HepG2 (cell line): ENCODE data around the gene PHF13. TPM values are rescaled to one million over a fixed set of nuclear protein-coding genes. Genes with fewer than 3 reads are reported as not detected.

ENCODE experiments used
- DNMT1 ChIP-seq: sonication (generic); formaldehyde crosslinking; IDR thresholded peaks from 2 replicates; pipeline ENCODE4 v1.5.1; 2020; ENCODE audit warnings: mild to moderate bottlenecking, missing genetic modification reagents
- EHMT2 ChIP-seq: fragments of 200-600 bp; sonication (generic); IDR thresholded peaks from 2 replicates; pipeline ENCODE4 v1.7.0; 2017; ENCODE audit warnings: antibody characterized with exemption, low read depth, low read length, borderline replicate concordance
- ESRRA ChIP-seq: sonication (generic); formaldehyde crosslinking; IDR thresholded peaks from 2 replicates; pipeline ENCODE4 v1.5.1; 2020; ENCODE audit warnings: mild to moderate bottlenecking, low read depth, missing genetic modification reagents
- FOSL2 ChIP-seq: sonication (generic); formaldehyde crosslinking; IDR thresholded peaks from 2 replicates; pipeline ENCODE4 v1.4.0; 2020; ENCODE audit warnings: missing genetic modification reagents
- FOXK1 ChIP-seq: sonication (generic); formaldehyde crosslinking; IDR thresholded peaks from 2 replicates; pipeline ENCODE4 v1.4.0; 2020; ENCODE audit warnings: low read depth, missing genetic modification reagents, borderline replicate concordance
- HDAC6 ChIP-seq: fragments of 200-600 bp; sonication (generic); IDR thresholded peaks from 2 replicates; pipeline ENCODE4 v1.7.0; 2017; ENCODE audit warnings: mild to moderate bottlenecking, antibody characterized with exemption, low read length, low read depth
- HNRNPK ChIP-seq: fragments of 200-400 bp; formaldehyde crosslinking; IDR thresholded peaks from 2 replicates; pipeline ENCODE4 v1.6.1; 2018; ENCODE audit warnings: low read length, low read depth, moderate library complexity, mild to moderate bottlenecking; ENCODE audit not compliant: poor library complexity, severe bottlenecking
- KLF16 ChIP-seq, 2 experiments: sonication (generic) in 1 of 2; formaldehyde crosslinking in 1 of 2; IDR thresholded peaks; 2 replicates each; pipeline versions ENCODE4 v1.6.1 to v1.8.0; 2016 to 2023; ENCODE audit warnings: missing genetic modification reagents in 2 of 2, missing compliant biosample characterization in 1 of 2
- MEF2D ChIP-seq: sonication (generic); formaldehyde crosslinking; IDR thresholded peaks from 2 replicates; pipeline ENCODE4 v1.5.1; 2020; ENCODE audit warnings: mild to moderate bottlenecking, missing genetic modification reagents
- MEIS2 ChIP-seq: sonication (generic); formaldehyde crosslinking; IDR thresholded peaks from 2 replicates; pipeline ENCODE4 v1.9.0; 2021; ENCODE audit warnings: mild to moderate bottlenecking, missing genetic modification reagents
- NCOA5 ChIP-seq: sonication (generic); formaldehyde crosslinking; IDR thresholded peaks from 2 replicates; pipeline ENCODE4 v1.4.0; 2020; ENCODE audit warnings: missing genetic modification reagents
- NFATC3 ChIP-seq: sonication (generic); formaldehyde crosslinking; IDR thresholded peaks from 2 replicates; pipeline ENCODE4 v1.5.1; 2020; ENCODE audit warnings: mild to moderate bottlenecking, missing genetic modification reagents
- NR1H2 ChIP-seq: sonication (generic); formaldehyde crosslinking; IDR thresholded peaks from 2 replicates; pipeline ENCODE4 v1.8.1; 2022; ENCODE audit warnings: low read depth, missing genetic modification reagents, borderline replicate concordance
- PHB2 ChIP-seq: fragments of 450-650 bp; IDR thresholded peaks from 2 replicates; pipeline ENCODE4 v1.6.1; 2018; ENCODE audit not compliant: partially characterized antibody
- POLR2AphosphoS2 ChIP-seq: IDR thresholded peaks from 2 replicates; pipeline ENCODE4 v1.6.1; 2011; ENCODE audit warnings: low read depth, low read length, improper control_type of control experiment
- PPARG ChIP-seq: conservative IDR thresholded peaks from 2 replicates; pipeline ENCODE4 v1.6.1; 2016; ENCODE audit warnings: missing biosample characterization, missing genetic modification reagents
- REL ChIP-seq: sonication (generic); formaldehyde crosslinking; conservative IDR thresholded peaks from 2 replicates; pipeline ENCODE4 v1.8.0; 2022; ENCODE audit warnings: mild to moderate bottlenecking, missing genetic modification reagents, moderate library complexity
- STAG1 ChIP-seq: sonication (generic); formaldehyde crosslinking; IDR thresholded peaks from 2 replicates; pipeline ENCODE4 v1.4.0; 2020; ENCODE audit warnings: missing genetic modification reagents
- TOE1 ChIP-seq: sonication (generic); formaldehyde crosslinking; IDR thresholded peaks from 2 replicates; pipeline ENCODE4 v1.4.0; 2020; ENCODE audit warnings: mild to moderate bottlenecking, missing genetic modification reagents
- ZBTB20 ChIP-seq: sonication (generic); formaldehyde crosslinking; IDR thresholded peaks from 2 replicates; pipeline ENCODE4 v1.8.1; 2023; ENCODE audit warnings: missing genetic modification reagents, low read depth, mild to moderate bottlenecking, borderline replicate concordance
- ZFP36 ChIP-seq: fragments of 150-350 bp; IDR thresholded peaks from 2 replicates; pipeline ENCODE4 v1.6.1; 2018; ENCODE audit warnings: borderline replicate concordance, low read length, low read depth; ENCODE audit not compliant: partially characterized antibody
- ZNF354B ChIP-seq: sonication (generic); formaldehyde crosslinking; IDR thresholded peaks from 2 replicates; pipeline ENCODE4 v1.8.0; 2022; ENCODE audit warnings: mild to moderate bottlenecking, missing genetic modification reagents
- ZNF431 ChIP-seq: sonication (generic); formaldehyde crosslinking; IDR thresholded peaks from 2 replicates; pipeline ENCODE4 v1.9.0; 2022; ENCODE audit warnings: missing genetic modification reagents, low read depth, mild to moderate bottlenecking, borderline replicate concordance
- ZNF589 ChIP-seq: sonication (generic); formaldehyde crosslinking; conservative IDR thresholded peaks from 2 replicates; pipeline ENCODE4 v1.8.0; 2022; ENCODE audit warnings: mild to moderate bottlenecking, moderate library complexity, missing genetic modification reagents
- ZNF792 ChIP-seq: IDR thresholded peaks from 2 replicates; pipeline ENCODE4 v1.6.1; 2016
- polyA plus RNA-seq, 8 experiments: library from polyadenylated mRNA; depleted of rRNA in 3 of 8; stranded (reverse) in 7 of 8; unstranded in 1 of 8; fragments of >200 nt; fragmentation: Illumina TruSeq in 4 of 8; extraction: Trizol in 4 of 8; gene quantifications; 2 replicates each; pipeline versions ENCODE4 v1.2.1 to v1.2.3, GENCODE V29; 2011 to 2016; ENCODE audit warnings: low read depth in 4 of 8, missing spikeins in 1 of 8, mixed read lengths in 1 of 8; ENCODE audit not compliant: insufficient read depth in 1 of 8
- total RNA-seq, 5 experiments: library from RNA; depleted of rRNA; stranded (reverse); fragments of >200 nt; fragmentation: Illumina TruSeq; extraction: Trizol; gene quantifications; 2 replicates each; pipeline ENCODE4 v1.2.3, GENCODE V29; 2016; ENCODE audit warnings: low read depth in 1 of 5
- TF ChIP-seq, protein P1 (sequence below): sonication (generic); formaldehyde crosslinking; conservative IDR thresholded peaks from 2 replicates; pipeline ENCODE4 v1.8.1; 2023; ENCODE audit warnings: missing genetic modification reagents
- TF ChIP-seq, protein P2 (sequence below): fragments of 450-650 bp; IDR thresholded peaks from 2 replicates; pipeline ENCODE4 v1.6.1; 2016

PHF13 gene
- total and polyA plus RNA-seq, 2 of the 13 experiments (the other 11 are each of a cell fraction or from before 2014, with no cell fraction given), result 4.7 to 7.4 TPM

DNA sequence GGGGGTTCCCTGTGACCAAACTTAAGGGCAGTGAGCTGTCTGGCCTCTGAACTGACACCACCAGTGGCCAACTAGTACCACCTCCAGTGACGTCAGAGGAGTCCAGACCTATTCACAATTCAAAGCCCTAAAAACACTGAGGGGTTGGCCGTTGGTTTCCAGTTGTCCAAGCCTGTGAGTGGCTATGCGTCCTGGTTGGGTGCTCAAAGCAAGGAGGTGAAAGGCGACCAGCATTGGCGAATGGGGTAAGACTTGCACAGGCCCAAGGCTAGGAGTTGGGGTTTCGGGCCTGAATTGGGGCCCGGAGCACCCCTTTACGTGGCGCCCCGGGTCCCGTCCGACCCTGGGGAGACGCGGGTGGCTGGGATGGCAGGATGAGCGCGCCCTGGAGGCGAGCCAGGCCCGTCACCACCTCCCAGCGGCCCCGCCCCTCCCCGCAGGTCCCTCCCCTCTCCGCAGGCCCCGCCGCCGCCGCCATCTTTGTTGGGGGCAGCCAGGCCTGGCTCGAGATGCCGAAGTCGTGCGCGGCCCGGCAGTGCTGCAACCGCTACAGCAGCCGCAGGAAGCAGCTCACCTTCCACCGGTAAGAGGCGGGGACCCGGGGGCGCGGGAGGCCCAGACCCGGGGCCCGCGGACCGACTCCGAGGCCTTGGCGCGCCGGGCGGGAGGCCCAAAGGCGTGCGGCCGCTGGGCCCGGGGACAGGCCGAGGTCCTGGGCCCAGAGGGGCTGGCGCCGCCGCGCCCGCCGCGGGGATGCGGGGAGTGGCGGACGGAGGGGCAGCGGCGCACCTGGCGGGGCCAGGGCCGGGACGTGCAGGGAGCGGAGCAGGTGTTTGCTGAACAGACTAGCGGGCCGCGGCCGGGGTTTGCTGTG is 11.4 kb downstream of the PHF13 start, which contains the start of gene THAP3 (continued):
- TF ChIP-seq MEIS2 (CRISPR knock-in tag), result 0 out of 2 replicates have a peak, but pooled peaks have one; percentile 53
- 0 out of 2 replicates have a peak, but pooled peaks have one; percentile 21 for TF ChIP-seq STAG1 (CRISPR knock-in tag)
- 0 out of 2 replicates have a peak, but pooled peaks have one; percentile 53 for TF ChIP-seq REL (CRISPR knock-in tag)
- TF ChIP-seq ZNF431 (CRISPR knock-in tag), result no peak
- TF ChIP-seq ZNF792 (CRISPR knock-in tag), result no peak
- TF ChIP-seq HDAC6, result no peak
- no peak for TF ChIP-seq ZBTB20 (CRISPR knock-in tag)
- TF ChIP-seq PPARG (CRISPR knock-in tag), result no peak
- no peak for TF ChIP-seq DNMT1 (CRISPR knock-in tag)
- no peak for TF ChIP-seq EHMT2
- no peak for TF ChIP-seq TOE1 (CRISPR knock-in tag)
- TF ChIP-seq HNRNPK, result no peak
- TF ChIP-seq NR1H2 (CRISPR knock-in tag), result no peak
- 0 out of 4 replicates have a peak, but pooled peaks of 1 of the 2 experiments have one; percentile 33 for TF ChIP-seq KLF16 (CRISPR knock-in tag; IDR thresholded peaks at IDR 0.05)
- TF ChIP-seq ZFP36, result no peak
- TF ChIP-seq NCOA5, result no peak
- TF ChIP-seq, protein P1, sequence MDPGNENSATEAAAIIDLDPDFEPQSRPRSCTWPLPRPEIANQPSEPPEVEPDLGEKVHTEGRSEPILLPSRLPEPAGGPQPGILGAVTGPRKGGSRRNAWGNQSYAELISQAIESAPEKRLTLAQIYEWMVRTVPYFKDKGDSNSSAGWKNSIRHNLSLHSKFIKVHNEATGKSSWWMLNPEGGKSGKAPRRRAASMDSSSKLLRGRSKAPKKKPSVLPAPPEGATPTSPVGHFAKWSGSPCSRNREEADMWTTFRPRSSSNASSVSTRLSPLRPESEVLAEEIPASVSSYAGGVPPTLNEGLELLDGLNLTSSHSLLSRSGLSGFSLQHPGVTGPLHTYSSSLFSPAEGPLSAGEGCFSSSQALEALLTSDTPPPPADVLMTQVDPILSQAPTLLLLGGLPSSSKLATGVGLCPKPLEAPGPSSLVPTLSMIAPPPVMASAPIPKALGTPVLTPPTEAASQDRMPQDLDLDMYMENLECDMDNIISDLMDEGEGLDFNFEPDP, result no peak
- no peak for TF ChIP-seq MEF2D
- no peak; the same call in 1 of the 2 replicates for TF ChIP-seq ZNF589 (CRISPR knock-in tag)
- TF ChIP-seq POLR2AphosphoS2, result no peak
- TF ChIP-seq FOXK1, result 0 out of 2 replicates have a peak, but pooled peaks have one; percentile 24
- peak; percentile 53; the same call in 1 of the 2 replicates for TF ChIP-seq ESRRA (CRISPR knock-in tag)
- TF ChIP-seq NFATC3 (CRISPR knock-in tag), result no peak
- TF ChIP-seq ZNF354B, result no peak
- no peak for TF ChIP-seq PHB2
- TF ChIP-seq, protein P2, sequence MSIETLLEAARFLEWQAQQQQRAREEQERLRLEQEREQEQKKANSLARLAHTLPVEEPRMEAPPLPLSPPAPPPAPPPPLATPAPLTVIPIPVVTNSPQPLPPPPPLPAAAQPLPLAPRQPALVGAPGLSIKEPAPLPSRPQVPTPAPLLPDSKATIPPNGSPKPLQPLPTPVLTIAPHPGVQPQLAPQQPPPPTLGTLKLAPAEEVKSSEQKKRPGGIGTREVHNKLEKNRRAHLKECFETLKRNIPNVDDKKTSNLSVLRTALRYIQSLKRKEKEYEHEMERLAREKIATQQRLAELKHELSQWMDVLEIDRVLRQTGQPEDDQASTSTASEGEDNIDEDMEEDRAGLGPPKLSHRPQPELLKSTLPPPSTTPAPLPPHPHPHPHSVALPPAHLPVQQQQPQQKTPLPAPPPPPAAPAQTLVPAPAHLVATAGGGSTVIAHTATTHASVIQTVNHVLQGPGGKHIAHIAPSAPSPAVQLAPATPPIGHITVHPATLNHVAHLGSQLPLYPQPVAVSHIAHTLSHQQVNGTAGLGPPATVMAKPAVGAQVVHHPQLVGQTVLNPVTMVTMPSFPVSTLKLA, result no peak
- TF ChIP-seq FOSL2 (CRISPR knock-in tag), result no peak
